Germinal center (tissue), 1 donor: ENCODE data around the gene CHMP1A.

Source experiments
- DNase-seq: peaks from one replicate; pipeline ENCODE4 v3.0.0; 2012; ENCODE audit warnings: mixed read lengths, low spot score

CHMP1A gene

DNA sequence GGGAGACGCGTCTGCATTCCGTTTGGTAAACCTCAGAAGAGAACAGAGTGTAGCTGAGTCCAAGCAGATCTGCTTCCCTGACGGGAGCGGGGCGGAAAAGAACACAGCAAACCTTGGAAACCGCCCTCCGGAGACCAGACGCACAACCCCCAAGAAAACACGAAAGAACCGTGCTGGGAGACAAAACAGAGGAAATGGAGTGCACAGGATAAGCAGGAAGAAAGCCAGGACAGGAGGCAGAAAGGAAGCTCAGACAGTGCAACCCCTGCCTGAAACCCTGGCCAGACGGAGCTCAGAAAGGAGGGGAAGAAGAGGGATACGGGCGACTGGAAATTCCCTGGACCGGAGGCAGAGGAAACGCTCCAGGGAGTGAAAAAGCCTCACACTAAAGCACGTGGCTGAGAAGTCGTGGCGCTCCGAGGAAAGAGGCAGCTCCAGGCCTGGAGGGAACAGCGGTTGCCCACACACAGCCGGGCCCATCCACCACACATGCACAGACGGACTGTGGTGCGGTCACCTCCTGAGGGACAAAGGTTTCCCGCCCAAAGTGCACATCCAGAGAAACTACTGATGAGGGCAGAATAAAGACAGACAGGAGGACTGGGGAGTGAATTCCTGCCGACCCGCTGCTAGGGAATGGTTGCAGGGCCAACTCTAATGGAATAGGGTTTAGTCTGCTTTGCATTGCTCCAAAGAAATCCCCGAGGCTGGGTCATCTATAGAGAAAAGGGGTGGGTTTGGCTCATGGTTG, 33.8 kb downstream of the CHMP1A start:
- no peak for DNase-seq

DNA sequence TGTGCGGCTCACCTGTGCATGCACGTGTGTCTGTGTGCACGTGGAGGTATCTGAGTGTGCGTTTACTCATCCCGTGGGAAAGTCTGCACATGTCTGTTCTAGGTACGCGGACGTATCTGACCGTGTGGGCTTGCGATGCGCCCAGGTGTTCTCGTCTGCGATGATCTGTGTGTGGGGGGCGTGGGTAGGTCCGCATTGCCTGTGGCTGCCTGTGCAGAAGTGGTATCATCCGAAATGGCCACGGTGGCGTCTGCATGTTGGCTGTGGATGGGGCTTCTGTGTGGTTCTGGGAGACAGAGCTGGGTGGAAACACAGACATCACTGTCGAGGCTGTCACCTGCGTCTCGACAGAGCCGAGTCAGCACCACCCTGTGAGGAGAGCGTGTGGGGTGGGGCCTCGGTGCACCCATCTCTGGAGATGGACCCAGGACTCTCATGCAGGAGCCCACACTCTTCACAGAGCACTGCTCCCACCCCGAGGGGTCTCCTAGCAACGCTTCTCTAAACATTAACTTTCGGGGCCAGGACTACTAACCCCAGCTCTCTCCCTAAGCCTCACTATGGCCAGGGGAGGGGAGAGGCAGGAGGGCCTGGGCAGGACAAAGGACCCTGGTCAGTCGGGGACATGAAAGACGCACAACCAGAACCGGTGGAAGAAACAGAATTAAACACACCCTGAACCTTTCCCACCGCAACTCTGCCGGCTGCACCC, 35.7 kb downstream of the CHMP1A start:
- no peak for DNase-seq

DNA sequence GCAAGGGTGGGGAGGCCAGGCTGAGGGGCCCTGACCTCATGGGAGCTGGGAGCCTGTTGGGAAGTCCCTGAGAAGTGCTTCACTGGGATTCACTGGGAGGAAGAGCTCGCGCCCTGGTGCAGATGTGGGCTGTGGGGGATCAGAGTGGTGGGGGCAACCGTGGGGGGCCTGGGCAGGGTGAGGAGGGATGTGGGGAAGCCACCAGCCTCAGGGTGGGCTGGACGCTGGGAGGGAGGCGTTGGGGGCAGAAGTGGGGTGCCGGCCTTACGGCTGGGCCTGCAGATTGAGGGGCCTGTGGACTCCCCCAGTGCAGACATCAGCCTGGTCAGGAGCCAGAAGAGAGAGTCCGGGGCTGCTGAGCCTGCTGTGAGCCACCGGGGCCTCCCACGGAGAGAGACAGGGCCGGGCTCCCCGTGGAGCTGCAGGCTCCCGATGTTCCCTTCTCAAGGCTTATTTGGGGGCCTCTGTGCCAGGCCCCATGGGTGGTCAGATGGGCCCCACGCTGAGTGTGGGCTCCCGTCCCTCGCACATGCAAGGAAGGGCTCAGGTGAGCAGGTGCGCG, 36.3 kb downstream of the CHMP1A start:
- no peak for DNase-seq

DNA sequence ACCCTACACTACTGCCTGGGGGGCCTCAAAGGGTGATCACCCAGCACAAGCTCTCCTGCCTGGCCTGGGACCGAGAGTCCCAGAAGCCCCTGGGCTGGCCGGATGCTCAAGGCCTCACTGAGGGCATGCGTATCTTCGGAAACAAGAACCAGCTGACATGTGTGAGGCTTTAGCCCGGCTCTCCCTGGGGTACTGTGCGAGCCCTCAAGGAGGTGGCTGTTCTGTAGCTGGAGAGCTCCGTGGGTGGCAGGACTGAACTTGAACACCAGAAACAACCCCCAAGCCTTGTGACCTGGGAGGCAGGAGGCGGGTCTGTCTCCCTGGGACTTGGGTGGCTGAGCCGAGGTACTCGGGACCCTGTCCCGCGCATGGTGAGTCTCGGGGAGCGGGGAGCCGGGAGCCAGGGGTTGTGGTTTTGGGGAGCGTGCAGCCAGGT, 37.1 kb downstream of the CHMP1A start:
- no peak for DNase-seq

DNA sequence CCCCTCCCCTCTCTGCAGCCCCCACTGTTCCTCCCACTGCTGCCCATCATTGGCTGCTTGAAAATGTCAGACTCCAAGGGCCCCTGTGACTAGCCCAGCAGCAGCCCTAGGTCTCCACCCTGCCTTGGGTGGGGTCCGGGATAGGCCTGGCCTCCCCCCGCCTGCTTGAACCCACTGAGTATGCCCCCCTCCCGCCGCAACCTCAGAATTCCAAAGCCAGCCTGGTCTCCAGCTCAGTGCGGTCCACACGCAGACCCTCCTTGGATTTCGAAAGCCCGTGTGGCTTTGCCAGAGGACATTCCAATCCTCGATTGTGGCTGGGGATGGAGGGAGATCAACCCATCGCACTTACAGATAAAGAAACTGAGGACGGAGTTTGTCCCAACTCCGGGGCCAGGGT, 37.7 kb downstream of the CHMP1A start:
- no peak for DNase-seq

- no peak for DNase-seq
Observed at GRCh38 chr16:89618109-89618998, 39.2 kb downstream of the CHMP1A start.

GRCh38 chr16:89617036-89617435, 40.5 kb downstream of the CHMP1A start:
- no peak for DNase-seq

DNA sequence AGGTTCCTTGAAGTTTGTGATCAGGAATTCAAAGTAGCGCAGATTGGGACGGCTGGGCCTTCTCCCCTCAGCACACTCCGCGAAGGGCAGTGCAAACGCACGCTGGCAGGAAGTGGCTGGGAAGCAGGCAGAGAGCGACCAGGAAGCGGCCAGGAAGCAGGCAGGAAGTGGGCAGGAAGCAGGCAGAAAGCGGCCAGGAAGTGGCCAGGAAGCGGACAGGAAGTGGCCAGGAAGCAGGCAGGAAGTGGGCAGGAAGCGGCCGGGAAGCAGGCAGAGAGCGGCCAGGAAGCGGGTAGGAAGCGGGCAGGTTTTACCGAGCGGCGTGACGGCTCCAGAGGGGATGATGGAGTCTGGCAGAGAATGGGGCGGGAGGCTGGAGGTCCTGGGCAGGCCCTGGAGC, 40.9 kb downstream of the CHMP1A start:
- DNase-seq: no peak

GRCh38 chr16:89615596-89616090, 41.9 kb downstream of the CHMP1A start:
- DNase-seq: no peak

- DNase-seq: no peak
Observed at GRCh38 chr16:89615176-89615575, 42.3 kb downstream of the CHMP1A start.

DNA sequence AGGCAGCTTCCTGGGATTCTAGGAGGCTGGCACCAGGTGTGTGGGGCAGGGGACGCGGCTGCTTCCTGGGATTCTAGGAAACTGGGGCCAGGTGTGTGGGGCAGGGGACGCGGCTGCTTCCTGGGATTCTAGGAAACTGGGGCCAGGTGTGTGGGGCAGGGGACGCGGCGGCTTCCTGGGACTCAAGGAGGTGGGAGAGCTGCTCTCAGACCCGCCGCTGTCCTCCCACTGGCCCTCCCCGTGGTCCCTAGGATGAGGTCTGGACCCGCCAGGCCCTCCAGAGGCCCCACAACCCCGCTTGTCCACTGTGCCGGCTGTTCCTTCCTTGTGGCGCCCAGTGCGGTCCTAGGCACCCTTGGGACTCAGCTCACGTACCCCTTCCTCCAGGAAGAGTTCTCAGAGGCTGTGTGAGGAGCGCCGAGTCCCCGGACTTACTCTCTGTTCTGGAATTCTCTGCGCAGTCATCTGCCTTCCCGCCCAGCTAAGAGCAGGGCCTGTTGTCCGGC, 43.5 kb downstream of the CHMP1A start:
- DNase-seq: no peak

DNA sequence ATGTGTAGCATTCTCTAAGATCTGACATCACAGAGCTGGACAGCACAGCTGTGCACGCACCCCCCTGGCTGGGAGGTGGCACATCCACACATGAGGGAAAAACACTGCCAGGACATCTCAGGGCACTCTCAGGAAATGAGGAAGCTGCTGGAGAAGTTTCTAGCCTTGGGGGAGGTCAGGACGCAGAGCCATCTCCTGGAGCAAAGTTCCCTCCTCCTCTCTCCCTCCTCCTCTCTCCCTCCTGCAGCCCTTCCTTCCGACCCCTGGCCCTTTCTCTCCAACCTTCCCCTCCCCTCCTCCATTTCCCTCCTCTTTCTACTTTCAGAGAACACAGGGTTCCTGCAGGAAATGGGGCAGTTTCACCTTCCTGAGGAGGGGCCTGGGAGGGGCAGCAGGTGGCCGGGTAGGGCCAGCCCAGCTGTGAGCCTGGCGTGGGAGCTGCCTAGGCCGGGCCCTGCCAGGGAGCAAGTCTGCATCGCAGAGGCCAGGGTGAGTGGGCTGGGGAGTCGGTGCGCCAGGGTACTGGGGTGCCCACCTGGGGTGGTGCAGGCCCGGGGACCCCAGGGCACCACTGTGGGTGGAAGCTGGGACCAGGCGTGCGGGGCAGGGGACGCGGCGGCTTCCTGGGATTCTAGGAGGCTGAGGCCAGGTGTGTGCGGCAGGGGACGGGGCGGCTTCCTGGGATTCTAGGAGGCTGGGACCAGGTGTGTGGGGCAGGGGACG, 44.1 kb downstream of the CHMP1A start, which contains the start of gene DPEP1:
DPEP1 (plus strand) TSS at position 412 of the 723 bp plus-strand sequence. CDS start 16,769 bp downstream, outside the sequence.
- no peak for DNase-seq

DNA sequence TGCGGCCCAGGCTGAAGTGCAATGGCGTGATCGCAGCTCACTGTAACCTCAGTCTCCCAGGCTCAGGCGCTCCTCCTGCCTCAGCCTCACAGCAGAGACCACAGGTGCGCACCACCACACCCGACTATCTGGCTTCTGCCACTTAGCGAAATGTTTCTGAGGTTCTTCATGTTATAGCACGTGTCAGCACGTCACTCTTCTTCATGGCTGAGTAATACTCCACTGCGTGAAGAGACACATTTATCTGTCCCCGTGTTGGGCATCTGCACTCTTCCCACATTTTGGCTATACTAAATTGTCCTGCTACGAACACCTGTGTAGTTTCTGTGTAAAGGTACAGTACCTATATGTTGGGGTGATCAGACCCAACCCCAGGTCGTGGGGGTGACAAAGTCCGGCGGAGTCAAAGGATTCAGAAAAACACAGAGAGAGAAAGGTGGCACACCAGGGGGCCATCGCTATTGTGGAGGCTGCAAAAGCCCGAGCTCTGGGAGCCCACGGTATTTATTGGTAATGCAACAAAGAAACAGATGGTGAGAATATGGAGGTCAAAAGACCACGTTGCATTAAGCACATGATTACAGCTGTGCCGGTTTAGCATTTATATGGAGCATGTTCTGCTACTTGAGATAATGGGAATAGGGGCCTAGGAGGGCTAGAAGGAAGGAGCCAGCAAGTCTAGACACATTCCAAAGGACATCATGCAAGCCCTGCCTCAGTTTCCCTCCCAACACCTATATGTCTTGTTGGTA, 44.9 kb downstream of the CHMP1A start:
- DNase-seq: no peak

DNA sequence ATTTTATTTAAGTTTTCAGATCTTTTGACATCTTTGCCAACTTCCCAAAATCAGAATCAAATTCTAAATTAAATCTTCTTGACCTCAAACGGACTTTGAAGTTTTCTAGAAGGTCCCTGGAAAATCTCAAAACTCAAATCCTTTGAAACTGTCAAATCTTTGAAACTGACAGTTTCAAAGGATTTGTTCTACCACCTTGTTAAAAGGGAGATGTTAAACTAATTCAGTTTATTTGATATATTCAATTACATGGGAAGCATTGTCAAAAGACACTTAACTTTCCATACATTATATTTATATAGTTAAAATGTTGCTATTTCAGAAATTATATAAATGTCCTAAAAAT, 47.4 kb downstream of the CHMP1A start:
- no peak for DNase-seq

DNA sequence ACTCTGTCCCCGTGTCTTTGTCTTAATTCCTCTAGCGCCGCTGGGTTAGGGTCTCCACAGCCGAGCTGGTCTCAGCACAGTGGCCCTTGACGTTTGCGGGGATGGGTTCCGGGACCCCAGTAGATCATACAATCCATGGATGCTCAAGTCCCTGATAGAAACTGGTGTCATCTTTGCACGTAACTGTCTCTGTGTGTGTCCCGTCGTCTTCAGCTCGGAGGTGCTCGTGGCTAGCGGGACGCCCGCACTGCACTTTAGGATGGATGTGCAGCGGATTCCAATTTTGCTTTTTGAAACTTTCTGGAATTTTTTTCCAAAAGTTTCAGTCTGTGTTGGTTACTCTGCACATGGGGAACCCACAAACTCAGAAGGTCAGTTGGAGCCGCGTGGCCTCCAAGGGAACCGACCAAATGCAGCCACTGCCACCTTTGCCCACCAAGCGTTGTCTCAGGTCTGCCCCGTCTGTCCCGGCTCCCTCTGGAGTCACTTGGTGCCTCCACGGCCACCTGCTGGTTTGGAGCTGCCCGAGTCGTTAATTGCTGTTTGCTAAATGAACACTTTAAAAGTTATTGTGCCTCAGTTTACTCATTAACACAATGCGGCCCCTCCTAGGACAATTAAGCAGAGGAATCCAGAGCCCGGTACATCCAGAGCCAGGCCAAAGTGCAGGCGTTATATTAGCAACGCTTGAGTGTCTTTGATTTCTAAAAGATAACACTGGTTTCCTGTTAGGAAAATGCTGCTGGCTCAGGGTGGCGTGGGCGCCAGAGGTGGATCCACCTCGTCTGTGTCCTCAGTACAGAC, 49.4 kb downstream of the CHMP1A start:
- no peak for DNase-seq

- DNase-seq: no peak
Observed at GRCh38 chr16:89607453-89607852, 50.1 kb downstream of the CHMP1A start.

- DNase-seq: no peak
Observed at GRCh38 chr16:89606006-89606405, 51.5 kb downstream of the CHMP1A start.

DNA sequence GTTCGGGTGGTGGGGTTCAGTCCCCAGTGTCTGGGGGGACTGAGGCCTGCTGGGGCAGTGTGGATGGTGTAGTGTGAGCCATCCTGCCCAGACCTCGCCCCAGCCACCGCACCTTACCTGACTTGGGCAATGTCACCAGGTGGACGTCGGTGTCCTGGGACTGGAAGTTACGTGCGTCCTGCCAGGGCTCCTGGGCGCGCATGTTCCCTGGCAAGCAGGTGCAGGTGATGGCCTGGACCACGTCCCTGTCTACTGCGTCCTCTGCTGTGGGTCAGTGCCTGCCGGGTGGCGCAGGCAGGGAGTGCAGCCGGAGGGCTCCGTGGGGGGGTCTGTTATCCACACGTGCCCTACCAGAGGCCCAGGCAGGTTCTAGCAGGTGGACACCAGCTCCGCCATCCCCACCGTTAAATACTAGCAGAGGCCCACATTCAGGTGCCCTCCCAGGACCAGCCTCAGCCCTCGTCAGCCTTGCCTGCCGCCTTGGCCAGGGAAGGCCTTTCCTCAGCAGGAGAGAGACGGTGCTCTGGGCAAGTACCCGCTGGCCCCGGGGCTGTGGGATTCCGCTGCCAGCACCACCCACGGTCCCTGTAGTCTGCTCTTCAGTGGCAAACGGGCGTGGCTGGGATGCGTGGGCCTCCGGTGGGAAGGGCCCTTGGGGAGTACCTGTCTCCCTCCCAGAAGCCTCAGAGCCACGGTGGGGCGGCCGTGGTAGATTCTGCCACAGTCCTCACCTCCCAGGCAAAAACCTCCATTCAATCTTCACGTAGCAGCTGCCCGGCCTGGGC, 52.1 kb downstream of the CHMP1A start:
- DNase-seq: no peak

DNA sequence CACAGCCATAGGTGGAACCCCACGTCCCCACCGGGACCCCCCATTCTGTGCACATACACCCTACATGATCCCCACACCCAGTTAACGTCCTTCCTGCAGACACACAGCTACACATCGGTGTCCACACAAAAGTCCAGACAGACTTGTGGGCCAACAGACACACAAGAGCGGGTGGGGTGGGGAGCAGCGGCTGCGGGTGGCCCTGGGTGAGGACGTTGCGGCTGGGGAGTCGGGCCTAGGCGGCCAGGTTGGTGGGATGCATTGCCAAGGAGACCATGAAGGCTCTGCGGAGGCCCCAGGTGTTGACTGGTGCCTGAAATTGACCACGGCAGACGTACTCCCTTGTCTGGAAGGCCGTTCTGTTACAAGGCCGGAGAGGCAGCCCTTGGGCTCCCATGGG, 52.7 kb downstream of the CHMP1A start:
- DNase-seq: no peak
